GM21515 (cell line): Measurements from ENCODE around the gene SMC1B.
"Not testable (repeated sequence)": the region's sequence is repeated elsewhere in the genome, so short reads cannot be mapped to it uniquely, and the experiment has no call there.

Experiments used
- ATAC-seq: cut with Tn5 transposase; IDR thresholded peaks from one replicate; pipeline ENCODE4 v1.9.1; 2021; ENCODE audit not compliant: unreplicated experiment

SMC1B gene

DNA sequence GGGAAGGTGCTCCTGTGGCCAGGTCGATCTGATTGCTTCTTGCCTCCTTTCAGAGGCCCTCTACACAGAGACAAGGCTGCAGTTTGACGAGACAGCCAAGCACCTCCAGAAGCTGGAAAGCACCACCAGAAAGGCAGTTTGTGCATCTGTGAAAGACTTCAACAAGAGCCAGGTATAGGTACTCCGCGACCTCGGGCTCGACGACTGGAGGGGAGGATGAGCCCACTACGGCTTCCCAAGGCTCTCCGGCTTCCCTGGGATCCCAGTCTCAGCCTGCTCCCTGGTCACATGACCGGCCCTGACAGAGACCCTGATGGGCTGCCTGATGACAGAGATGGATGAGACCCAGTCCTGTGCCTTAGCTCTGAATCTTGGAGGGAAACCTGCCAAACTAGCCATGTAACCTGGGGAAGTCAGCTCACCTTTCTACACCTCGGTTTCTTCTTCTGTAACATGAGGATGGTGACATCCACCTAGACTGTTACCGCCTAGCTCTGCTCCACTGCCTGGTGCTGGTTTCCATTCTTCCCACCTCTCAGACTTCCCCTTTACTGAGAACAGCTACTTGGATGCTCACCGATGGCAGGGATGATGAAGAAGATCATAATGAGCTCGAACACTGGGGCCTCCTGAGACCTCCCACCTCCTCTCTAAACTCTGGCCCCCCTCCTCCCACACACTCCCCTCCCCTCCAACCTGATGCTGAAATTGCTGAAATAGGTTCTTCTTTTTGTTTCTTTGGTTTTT is 9.0 kb upstream of the SMC1B start:
- ATAC-seq, result no peak

DNA sequence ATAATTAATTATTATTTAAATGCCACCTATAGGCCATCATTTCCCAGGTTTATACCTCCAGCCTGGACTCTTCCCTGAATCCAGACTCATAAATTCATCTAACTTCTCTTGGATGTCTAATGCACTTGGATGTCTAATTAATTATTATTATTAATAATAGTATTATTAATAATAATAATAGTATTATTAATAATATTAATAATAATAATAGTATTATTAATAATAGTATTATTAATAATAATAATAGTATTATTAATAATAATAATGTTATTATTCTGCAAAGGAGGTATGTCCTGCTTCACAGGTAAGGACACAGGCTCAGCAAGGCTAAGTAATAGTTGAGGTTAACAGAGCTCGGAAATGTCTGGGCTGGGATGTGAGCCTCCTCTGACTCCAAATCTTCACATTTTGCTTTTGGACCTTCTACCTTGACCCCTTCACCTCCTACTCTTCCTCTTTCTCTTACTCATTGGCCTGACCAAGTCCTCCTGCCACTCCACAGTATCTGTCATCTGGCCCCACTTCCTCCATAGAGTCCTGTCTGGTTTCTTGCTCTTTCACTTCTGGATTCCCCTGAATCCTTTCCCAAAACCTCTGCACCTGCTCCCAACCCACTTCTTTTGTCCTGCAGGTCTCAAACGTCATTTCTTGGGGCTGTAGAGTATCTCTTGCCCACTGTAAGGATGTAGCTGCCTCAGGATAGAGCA is 8.1 kb upstream of the SMC1B start:
- no peak for ATAC-seq

DNA sequence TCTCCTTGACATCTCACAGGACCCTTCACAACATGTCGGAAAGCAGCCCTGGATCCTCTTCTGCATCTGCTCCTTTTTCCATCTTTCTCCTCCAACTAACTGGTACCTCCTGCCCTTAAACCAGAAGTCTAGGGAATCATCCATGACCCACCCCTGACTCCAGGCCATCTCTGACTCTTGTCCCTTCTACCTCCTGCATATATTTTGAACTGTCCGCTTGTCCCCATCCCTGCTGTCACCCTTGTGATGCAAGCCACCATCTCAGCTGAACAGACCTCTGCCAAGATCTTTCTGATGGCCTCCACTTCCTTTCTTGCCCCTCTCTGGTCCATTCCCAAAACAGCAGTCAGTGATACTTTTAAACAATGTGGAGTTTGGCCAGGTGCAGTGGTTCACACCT is 7.1 kb upstream of the SMC1B start:
- no peak for ATAC-seq

DNA sequence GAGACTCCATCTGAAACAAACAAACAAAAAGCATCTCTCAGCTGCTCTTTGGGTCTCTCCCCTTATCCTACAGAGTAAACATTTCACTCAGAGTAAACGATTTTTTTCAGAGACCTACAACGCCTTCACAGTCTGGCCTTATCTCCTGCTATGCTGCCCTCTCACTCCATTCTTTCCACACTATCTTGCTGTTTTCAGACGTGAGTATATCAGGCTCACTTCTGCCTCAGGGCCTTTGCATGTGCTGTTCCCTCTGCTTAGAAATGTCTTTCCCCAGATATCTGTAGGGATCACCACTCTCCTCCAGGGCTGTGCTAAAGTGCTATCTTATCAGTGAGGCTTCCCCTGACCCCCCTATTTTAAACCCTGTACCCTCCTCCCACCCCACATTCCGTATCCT is 6.6 kb upstream of the SMC1B start:
- no peak for ATAC-seq

DNA sequence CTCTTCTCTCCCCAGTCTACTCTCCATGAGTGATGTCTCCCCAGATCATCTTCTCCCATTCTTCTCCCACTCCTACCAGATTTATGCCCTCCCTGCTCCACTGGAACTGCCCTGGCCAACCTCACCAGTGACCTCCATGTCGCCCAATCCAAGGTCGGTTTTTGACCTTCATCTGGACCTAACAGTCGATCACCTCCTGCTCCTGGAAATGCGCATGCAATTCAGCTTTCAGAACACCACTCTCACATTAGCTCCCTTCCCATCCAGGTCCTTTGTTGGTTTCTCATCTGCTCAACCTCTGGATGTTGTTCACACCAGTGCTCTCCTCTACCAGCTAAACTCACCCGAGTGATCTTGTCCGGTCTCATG is 5.4 kb upstream of the SMC1B start:
- ATAC-seq, result no peak

DNA sequence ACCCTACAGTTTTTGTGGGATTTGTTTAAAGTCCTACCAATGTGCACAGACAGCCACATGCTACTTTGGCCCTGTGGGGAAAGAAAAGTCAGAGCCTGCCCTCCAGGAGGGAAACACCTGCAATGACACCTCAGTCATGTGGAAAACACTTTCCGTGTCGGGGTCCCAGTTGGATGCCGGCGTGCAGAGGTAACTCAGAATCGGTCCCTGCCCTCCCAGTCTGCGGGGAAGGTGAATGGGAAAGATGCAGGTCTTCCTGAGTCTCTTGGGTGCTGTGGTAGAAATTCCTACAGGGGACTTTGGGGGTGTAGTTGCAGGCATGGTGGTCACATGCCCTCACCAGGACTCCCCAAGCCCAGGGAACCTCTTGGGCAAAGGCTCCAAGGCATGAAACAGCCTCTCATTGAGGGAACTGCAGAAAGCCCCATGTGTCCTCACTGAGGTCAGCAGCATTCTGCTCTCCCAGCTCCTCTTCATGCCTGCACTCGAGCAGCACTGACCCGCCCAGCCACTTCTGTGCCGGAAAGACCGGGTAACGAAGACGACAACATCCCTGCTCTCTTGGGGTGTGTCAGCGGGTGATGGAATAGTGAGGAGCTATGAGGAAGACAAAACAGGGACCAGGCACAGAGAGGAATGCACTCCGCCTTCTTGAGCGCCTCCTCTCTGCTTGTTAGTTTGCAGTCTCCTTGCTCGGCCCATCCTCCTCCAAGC is 4.8 kb upstream of the SMC1B start:
- no peak for ATAC-seq

DNA sequence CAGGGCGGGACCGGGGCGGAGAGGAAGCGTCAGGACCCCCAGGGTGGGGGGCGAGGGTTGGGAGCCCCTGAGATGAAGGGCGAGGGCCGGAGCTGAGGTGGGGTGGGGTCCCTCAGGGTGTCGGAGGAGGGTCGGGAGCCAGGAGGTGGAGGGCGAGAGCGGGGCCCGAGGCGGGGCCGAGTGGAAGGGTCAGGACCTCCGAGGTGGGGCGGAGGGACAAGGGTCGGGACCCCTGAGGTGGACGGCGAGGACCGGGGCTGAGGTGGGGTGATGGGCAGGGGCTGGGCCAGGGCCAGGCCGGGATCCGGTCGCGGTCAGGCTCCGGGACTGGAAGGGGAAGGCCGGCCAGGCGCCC is 409 bp downstream of the SMC1B start:
- ATAC-seq, result no peak

DNA sequence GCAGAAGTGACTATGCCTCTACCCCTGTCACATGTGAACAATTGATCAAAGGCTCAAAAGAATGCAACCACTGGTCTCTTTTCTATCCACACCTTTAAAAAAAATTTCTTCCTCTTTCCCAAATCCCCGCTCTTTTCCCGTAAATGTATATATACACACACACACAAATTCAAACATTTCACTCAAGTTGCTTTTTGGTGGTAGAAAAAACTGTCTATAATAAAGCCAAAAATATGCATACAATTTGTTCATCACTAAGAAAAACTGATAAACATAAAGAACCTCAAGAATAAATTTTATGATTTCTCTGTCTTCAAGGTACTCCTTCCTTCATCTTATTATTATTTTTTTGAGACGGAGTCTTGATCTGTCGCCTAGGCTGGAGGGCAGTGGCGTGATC is 5.6 kb downstream of the SMC1B start:
- no peak for ATAC-seq

DNA sequence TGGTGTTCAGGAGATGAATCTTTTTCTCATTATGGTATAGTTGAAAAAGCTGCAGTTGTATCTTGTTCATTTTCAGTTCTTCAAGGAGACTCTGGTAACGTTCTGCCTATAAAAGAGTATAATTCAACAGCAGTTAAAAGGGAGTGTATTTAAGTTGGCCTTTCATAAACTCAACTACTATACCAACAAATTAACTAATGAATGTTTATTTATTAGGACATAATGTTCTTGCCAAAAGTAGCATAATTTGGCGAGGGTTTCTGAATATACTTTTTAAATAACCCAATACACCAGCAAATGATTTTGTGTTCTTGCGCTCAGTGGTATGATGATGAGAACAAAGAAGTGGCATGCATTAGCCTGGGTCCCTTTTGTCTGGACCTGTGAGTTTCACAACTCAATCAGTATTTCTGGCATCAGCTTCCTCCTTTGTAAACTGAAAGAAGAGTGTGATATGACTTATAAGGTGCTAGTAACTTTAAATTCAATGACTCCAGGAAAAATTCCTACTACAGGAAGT is 10.9 kb downstream of the SMC1B start:
- no peak for ATAC-seq

DNA sequence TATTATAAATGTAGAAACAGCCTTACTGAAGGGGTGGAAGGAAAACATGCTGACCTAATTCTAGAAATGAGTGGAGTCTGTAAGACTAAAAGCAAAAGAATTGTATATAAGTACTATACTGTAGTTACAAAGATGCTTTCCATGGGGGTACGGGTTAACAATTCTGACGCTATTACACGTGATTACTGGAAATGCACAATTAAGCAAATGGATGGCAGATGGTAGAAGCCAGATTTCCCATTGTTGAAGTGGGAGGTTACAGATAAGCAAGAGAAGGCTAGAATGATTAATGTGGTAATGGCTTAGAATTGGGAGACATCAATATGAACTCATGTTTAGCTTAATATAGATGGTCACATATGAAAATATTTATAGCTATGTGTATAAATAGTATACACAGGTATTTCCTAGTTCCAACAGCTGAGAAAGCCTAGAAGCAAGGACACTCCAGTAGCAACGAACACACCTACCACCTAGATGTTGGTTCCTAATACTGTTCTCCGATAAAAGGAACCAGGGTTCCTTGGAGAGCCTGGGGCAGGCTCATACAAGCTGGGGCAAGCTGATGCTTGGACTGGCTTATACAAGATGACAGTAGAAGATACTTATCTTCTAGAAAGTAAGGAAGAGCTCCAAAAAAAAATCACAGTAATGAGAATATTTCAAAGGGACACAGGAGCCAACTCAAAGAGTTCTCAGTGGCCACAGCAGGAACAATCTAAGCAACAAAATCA is 13.5 kb downstream of the SMC1B start:
- ATAC-seq, result no peak

DNA sequence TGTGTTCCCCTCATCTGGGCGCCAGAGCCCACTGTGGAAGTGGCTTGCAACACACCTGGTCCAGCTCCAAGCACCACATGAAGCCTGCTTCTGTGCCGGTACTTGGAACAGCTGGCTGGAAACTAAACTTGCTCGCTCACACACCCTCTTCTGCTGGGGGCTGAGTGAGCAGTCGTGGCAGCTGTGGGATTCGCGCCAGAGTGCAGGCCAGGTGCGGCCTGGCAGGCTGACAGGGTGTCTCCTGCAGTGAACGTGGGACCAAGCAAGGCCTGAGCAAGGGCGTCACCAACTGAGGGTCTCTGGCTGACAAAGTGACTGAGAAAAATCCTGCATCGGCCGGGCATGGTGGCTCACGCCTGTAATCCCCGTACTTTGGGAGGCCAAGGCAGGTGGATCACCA is 15.2 kb downstream of the SMC1B start:
- no peak for ATAC-seq

DNA sequence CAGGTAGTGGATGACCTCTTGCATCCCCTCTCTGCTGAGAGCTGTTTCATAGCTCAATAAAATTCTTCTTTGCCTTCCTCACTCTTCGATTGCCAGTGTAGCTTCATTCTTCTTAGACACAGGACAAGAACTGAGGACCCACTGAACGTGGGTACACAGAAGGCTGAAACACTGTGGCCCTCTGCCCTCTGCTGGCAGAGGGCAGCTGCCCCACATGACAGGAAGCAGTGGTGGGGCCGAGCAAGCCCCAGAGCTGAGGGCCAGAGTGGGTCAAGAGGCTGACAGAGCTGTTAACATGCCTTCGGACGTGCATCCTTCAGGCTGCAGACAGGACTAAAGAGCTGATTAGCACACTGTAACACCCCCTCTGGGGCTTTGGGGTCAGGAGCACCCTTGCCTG is 15.6 kb downstream of the SMC1B start:
- no peak for ATAC-seq

DNA sequence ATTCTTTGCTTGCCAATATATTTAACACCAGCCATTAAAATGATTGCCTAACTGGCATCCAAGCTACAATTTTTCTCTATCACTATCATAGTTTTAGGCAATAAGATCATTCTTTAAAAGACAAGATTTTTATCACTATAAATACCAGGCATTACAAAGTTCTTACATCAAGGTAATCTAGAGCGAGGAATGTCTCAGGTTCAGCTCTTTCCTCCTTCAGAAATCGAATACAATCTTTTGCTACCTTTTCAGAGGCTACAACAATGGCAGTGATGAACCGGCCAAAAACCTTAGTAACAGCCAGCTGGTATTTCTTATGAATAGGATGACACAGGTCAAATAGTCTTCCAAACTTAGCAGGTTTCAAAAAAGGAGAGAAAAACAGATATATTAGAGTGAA is 23.9 kb downstream of the SMC1B start:
- no peak for ATAC-seq

DNA sequence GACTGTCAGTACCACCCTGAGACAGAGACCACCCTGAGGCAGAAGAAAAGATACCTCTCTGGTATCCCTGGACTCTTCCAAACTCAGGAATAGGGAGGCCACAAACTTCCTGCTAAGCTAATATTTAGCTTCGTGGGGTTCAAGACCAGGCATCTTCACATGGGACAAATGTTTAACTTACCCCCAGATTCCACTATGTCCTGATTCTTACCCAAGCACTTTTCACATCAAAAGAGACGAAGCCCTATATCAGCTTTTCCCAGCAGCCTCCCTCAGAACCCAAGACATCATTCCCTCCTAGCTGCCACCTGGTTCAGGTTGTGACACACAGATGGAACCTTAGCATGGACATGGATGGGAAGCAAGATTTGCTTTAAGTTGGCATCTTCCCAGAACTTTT is 32.1 kb downstream of the SMC1B start:
- ATAC-seq, result no peak

DNA sequence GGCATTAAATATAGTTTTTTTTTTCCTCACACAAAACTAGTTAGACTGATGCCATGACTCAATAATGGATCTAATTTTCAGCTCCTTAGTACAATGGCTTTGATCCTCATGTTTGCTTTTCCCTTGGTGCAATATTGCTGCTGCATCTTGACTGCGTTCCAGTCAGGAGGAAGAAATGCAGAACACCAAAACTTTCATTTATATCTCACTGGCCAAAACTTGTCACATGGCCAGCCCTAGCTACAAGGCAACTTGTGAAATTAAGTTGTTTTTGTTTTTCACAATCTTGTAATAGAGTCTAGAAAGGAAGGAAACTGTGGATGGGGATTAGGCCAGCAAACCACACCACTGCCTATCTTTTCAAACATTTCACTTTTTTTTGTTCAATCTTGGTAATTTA is 36.7 kb downstream of the SMC1B start:
- ATAC-seq, result no peak

DNA sequence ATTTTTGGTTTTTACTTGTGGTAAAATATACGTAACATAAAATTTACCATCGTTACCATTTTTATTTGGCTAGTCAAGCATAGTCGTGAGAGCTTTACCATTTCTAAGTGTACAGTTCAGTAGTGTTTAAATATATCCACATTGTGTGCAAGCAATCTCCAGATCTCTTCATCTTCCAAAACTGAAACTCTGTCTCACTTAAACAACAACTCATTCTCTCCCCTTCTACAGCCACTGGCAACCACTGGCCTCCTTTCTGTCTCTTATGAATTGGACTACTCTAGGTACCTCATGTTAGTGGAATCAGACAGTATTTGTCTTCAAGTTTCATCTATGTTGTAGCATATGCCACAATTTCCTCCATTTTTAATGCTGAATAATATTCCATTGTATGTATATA is 37.4 kb downstream of the SMC1B start:
- ATAC-seq, result no peak

DNA sequence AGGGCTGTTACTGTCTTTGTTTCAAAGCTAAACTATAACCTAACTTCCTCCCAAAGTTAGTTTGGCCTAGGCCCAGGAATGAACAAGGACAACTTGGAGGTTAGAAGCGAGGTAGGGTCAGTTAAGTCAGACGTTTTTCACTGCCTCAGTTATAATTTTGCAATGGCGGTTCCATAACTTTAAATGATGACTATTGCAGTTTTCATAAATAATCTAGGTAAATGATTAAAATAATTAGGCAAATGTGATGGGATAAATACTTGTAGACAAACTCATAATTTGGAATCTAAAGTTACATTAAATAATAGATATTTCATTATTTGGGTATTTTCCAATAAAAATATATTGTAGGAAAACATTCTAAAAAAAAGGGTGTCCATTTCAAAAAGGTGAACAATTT is 39.8 kb downstream of the SMC1B start:
- not testable (repeated sequence) for ATAC-seq

DNA sequence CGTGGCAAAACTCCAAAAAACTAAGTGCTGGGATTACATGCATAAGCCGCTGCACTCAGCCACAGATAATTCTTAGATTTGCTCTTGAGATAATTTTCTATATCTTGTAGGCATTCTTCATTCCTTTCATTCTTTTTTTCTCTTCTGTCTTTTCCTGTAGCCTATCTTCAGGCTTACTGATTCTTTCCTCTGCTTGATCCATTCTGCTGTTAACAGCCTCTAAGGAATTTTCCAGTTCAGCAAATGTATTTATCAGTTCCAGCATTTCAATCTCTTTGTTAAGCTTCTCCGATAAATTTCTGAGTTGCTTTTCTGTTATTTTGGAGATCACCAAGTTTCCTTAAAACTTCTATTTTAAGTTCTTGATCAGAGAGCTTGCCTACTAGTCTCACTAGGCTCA is 46.7 kb downstream of the SMC1B start:
- no peak for ATAC-seq

DNA sequence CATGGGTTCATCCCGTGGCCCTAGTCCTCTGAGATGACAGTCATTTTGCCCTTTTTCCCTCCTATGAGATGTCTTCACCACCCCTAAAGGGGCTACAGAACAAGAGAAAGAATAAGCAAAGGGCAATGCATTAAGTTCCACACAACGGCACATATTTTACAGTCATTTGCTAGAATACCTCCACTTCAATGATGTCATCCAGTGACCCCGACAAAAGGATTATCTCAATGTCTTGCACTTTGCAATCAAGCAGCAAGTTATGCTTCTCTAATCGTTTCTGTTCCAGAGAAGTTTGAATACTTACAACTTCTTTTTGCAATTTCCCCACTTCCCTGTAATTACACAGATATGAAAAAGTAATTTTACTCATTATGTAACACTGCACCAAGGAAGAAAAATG is 53.8 kb downstream of the SMC1B start:
- ATAC-seq, result no peak

DNA sequence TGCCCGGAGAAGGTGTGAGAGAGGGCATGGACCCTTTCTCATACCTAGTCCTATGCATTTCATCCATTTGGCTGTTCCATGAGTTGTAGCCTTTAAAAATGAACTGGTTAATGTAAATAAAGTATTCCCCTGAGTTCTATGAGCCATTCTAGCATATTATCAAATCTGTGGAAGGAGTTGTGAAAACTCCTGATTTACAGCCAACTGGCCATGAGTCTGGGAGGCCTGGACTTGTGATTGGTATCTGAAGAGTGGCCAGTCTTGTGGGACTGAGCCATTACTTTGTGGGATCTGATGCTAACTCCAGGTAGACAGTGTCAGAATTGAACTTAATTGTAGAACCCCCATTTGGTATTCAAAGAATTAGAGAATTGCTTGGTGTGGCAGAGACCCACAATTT is 55.3 kb downstream of the SMC1B start:
- no peak for ATAC-seq

DNA sequence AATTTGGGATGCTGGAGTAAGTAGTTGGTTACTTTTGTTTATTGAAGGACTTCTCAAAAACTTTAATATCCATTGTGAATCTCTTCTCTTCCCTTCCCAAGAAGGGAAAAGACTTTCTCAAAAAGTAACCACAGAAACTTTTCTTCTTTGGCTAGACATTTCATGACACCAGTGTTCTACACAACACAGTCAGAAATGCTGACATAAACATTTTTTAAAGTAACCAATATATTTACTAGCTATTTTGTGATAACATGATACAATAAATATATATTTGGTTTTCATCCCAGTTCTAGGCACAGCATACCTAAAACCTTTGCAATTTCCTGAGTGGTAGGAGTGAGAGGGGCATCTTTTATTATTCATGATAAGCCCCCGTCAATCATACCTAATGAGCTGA is 55.9 kb downstream of the SMC1B start:
- ATAC-seq, result no peak

DNA sequence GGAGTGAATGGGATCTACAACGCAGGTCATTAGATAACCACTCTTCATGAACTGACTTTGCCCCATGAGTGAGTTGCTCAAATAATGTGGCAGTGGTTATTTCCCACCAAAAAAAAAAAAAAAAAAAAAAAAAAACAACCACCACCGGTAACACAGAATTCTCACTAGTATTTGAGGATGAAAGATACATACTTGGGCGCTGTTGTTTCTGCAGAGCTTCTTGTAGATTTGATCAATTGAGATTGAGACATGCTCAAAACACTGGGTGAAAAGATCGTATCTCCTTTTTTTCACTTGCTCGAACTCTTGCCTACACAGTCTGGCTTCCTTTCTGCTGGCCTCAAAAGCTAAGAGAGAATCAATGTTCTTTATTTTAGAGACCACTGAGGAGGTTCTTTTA is 59.6 kb downstream of the SMC1B start:
- ATAC-seq, result no peak
